ENCODE data around the gene GCDH. TPM values are rescaled to one million over a fixed set of nuclear protein-coding genes. Genes with fewer than 3 reads are reported as not detected.
A peak's percentile ranks its signal among the peaks of the same experiment; 100 is the strongest.

The GCDH gene

GRCh38 chr19:12948612-12949362 is 57.8 kb downstream of the GCDH start:
- TF ChIP-seq REST (IDR thresholded peaks at IDR 0.05; ENCODE audit: insufficient replicate concordance, low read depth) (no peak), POLR2AphosphoS5 (IDR thresholded peaks at IDR 0.05; ENCODE audit: low read depth) (no peak), CTCF (IDR thresholded peaks at IDR 0.05; ENCODE audit: insufficient read depth, low read length) (no peak), SPI1 (IDR thresholded peaks at IDR 0.05; ENCODE audit: borderline replicate concordance, low read depth) (no peak), GABPA (IDR thresholded peaks at IDR 0.05; ENCODE audit: low read depth) (no peak)
- no peak overlapping the region for H3K4me3 ChIP-seq (replicated peaks; ENCODE audit: insufficient read depth, low read length)
- 0 out of 2 replicates have a peak overlapping the region, but pooled peaks have one; percentile 4 for H3K27ac ChIP-seq (replicated peaks)
- no peaks in the 10 kb centered on the region for H3K27me3 ChIP-seq (ENCODE audit: insufficient read depth, poor library complexity, severe bottlenecking)
- no peak for DNase-seq (ENCODE audit: low read depth in 1 of 2, low spot score in 1 of 2)

Small RNA genes within 50 kb of the gene (microRNA-seq; reads per million reads assigned to microRNA genes)
- gene MIR5695: not detected
- 3.0 reads per million, percentile 3 among the genes with 10 or more reads in this experiment for gene MIR6515
- not detected for gene MIR6794
